GM18498 (cell line): ENCODE results near the gene CPN2.
A peak's percentile ranks its signal among the peaks of the same experiment; 100 is the strongest.

Source experiments
- ATAC-seq: cut with Tn5 transposase; IDR thresholded peaks from one replicate; pipeline ENCODE4 v1.9.1; 2021; ENCODE audit warnings: mild to moderate bottlenecking, moderate library complexity; ENCODE audit not compliant: unreplicated experiment

CPN2 gene, protein sequence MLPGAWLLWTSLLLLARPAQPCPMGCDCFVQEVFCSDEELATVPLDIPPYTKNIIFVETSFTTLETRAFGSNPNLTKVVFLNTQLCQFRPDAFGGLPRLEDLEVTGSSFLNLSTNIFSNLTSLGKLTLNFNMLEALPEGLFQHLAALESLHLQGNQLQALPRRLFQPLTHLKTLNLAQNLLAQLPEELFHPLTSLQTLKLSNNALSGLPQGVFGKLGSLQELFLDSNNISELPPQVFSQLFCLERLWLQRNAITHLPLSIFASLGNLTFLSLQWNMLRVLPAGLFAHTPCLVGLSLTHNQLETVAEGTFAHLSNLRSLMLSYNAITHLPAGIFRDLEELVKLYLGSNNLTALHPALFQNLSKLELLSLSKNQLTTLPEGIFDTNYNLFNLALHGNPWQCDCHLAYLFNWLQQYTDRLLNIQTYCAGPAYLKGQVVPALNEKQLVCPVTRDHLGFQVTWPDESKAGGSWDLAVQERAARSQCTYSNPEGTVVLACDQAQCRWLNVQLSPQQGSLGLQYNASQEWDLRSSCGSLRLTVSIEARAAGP

DNA sequence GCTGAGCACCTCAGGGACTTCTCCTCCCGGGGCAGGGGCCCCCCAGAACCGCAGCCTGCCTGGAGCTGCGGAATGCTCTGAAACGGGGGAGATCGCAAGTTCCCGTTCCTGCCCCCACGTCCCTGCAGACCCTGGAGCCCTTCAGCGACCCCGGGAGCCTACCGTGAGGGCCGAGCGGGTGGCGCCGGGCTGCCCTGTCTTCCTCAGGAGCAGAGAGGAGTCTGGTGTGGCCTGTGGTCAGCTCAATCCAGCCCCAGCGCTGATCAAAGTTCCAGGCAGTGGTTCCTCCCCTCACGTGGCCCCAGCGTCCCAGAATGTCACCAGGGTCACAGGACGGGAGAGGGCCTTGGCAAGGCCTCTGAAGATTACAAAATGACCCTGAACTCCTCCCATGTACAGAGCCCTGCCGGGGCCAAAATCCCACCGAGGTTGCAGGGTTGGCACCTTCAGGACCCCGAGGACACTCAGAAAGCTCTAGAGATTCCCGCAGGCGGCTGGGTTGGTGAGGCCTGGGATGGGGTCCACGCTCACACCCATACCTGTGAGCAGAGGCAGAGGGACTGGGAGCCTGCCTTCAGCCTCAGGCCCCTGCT lies at the start of gene CPN2:
Gene CPN2, minus strand, starts transcription at position 249 of the 593 bp plus-strand sequence. CDS start 8,626 bp downstream, outside the sequence.
- no peak for ATAC-seq

DNA sequence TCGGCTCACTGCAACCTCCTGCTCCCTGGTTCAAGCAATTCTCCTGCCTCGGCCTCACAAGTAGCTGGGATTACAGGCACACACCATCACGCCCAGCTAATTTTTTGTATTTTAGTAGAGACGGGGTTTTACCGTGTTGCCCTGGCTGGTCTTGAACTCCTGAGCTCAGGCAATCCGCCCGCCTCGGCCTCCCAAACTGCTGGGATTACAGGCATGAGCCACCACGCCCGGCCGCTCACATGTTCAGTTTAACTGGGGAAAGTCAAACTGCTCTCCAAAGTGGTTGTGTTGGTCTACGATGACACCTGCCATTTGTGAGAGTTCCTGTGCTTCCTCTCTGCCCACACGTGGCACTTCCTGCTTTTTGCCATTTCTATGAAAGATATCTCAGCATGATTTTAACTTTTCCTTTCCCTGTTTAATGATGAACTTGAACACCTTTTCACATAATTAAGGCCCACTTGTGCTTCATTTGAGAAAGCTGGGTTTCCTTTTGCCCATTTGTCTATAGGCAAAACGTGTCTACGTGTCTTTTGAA lies 48.8 kb upstream of the CPN2 start:
- ATAC-seq: no peak

DNA sequence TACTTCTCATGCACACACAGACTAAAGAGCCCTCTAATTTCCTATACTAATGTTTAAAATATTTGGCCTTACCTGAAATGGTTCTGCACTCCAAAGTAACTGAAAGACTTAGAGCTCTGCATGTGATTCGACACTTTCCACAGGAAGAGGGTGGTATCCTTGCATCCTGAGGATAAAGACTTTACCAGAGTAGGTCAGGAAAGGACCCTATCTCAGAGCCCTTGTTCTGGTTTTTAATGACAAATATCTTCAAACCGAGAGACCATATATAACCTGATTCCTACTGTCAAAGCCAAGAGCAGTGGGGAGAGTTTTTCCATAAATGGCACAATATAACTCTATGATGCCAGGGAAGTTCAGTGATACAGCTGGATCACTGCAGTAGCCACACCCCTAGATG lies 48.0 kb upstream of the CPN2 start, which contains the start of gene GP5:
Gene GP5, minus strand, starts transcription at position 101 of the 400 bp plus-strand sequence. CDS start 984 bp downstream, outside the sequence.
- ATAC-seq: no peak

DNA sequence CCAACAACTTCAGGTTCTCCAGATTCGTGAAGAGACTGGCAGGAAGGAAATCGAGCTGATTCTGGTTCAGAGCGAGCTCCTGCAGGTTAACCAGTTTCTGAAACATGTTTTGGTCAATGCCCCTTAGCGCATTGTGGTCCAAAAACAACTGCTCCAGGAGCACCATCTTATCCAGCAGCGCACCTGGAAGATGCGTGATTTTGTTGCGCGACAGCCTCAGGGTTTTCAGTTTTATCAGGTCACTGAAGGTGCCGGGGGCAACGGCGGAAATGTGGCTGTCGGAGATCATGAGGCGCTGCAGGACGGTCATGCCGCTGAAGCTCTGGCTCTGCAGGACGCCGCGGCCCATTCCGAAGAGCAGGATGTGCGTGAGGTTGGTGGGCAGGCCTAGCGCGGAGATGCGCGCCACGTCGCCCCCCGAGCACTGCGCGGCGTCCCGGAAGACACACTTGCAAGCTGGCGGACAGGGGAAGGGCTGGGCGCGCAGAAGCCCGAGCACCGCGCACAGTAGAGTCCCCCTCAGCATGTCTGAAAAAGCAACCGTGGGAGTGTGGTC lies 46.7 kb upstream of the CPN2 start:
- ATAC-seq: no peak

DNA sequence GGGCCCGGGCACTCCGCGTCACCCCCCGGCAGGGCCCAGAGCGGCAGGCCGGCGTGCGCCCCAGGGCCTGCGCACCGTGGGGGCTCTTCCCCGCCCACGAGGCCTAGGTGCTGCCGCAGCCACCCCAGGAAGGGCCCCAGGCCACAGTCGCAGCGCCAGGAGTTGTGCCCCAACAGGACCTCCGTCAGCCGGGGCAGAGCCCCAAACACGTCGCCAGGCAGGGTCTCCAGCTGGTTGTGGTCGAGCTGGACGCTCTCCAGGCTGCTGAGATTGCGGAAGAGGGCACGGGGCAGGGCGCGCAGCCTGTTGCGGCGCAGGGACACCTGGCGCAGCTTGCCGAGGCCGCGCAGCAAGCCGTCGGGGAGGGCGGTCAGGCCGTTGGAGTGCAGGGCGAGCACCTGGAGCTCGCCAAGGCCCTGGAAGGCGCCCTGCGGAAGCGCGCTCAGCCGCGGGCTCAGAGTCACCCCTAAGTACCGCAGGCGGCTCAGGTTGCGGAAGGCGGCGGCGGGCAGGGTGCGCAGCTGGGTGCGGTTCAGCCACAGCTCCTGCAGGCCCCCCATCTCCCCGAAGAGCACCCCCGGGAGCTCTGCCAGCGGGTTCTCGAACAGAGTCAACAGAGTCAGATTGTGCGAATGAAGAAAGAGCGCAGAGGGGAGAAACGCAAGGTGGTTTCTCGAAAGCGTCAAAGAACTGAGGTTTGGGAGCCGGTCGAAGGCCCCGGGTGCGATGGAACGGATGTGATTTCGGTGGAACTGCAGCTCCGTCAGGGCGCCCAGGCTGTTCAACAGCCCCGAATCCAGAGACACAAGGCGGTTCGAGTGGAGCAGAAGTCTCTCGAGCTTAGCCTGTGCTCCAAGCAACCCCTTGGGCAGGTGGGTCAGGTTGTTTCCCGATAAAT lies 46.0 kb upstream of the CPN2 start:
- peak; percentile 43 for ATAC-seq

DNA sequence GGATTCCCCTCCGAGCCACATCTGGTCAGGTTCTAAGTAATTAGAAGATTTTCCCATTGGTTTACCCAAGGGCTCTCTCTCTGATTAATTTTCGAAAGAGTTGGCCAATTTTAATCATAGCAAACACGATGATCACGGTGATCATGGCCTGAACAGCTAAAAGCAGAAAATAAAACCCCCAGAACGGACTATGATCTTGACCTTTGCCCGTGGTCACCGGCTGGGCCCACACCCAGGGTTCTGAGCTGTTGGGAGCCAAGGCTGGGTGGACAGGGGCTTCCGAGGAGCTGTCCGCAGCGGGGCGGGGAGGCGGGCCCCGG lies 45.4 kb upstream of the CPN2 start:
- ATAC-seq: no peak

DNA sequence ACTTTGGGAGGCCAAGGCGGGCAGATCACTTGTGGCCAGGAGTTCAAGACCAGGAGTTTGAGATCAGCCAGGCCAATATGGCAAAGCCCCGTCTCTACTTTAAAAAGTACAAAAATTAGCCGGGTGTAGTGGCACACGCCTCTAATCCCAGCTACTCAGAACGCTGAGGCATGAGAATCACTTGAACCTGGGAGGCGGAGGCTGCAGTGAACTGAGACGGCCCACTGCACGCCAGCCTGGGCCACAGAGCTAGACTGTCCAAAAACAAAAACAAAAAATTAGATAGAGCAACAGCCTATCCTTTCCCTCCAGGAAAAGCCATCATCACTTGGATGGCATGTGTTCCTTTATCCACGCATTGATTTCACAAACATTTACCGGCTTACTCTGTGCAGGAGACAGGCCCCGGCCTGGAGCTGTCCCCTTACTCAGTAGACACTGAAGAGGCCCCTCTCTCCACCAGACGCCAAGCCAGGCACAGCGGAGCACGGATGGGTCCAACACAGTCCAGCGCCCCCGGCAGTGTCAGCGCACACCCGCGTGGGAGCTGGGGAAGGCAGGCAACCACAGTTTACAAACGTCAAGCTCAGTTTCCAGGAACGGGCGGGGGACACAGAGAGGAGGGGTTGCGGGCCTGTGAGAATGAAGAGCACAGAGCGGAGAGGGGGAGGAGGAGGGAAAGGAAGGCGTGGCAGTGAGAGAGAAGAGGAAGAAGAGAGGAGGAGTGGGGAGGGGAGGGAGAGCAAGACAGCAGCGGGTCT lies 44.8 kb upstream of the CPN2 start:
- no peak for ATAC-seq

DNA sequence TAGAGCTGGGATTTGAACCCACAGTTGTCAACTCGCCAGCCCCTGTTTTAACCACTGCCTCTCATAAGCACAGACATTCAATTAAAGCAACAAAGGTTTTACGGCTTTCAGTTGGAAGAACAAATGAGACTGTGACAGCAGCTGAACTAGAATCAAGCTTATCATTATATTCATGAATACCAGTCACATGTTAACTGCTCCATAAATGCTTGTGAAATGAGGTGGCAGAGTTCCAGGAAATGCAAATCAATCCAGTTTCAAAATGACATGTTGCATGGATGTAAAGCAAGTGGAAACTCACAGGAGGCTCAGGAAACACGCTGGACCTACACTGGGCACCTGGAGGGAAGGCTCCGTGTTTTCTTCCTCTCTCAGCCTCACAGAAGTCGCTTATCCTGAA lies 44.1 kb upstream of the CPN2 start:
- no peak for ATAC-seq

DNA sequence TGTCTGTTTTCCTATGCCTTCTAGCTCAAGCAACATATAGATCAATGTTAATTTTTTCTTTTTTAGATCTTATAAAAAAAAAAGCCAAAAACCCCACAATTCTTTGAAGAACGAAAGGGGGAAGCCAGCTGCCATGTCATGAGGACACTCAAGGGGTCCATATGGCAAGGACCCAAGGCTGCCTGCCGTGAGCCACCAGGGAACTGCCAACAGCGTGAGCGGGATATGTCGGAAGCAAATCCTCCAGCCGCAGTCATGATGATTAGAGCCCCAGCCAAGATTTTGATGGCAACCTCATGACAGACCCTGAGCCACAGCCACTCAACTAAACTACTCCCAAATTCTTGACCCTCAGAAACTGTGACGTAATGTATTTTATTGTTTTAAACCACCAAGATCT lies 41.4 kb upstream of the CPN2 start:
- no peak for ATAC-seq

DNA sequence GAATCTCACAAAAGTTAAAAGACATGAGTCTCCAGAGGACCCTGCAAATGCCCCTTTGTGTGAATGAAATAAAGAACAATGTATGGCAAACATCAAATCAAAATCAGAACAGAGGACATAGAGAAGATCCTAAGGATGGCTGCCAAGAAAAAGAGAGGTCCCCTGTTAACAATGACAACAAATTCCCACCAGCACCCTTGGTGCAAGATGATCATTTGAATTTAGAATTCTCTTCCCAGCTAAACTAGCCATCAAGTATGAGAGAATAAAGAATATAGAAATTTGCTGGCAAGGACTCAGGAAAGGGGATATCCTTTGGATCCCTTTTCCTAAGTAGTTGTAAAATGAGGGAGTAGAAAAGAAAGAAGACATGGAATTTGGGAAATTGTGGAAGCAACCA lies 39.7 kb upstream of the CPN2 start:
- ATAC-seq: no peak

DNA sequence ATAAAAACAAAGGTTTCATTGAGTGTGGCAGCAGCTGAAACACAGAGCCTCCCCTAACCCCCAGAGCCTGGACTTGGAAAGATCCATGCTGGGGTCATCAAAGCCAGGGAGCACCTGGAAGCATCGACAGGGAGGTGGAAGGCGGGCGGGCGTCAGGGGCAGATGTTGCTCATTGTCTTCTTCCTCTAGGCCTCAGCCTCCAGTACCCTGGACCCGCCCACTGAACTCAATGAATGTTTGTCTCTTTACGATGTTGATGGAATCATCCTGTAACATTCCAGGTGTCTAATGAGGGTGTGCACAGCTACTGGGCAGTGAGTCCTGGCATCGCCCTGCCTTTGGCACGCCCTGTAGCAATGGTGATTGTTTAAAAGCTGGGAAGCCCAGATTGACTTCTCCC lies 38.1 kb upstream of the CPN2 start:
- ATAC-seq: no peak

DNA sequence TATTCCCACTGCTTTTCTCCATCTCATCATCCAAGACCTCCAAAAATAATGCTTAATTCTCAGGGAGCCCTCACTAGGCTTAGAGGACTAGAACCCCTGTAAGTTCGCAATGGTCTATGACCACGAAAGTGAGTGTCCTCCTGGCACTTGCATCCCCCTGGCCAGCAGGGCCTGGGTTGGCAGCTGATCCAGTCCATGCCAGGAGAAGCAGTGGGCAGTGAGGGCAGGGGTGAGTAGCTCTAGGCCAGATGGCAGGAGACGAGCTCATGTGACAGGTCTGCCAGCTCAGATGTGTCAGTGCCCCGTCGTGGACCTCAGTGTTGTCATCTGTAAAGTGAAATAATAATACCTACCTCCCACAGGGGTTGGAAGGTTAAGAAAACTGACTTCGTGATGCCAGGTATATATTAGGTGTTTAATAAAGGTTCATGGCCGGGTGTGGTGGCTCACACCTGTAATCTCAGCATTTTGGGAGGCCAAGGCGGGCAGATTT lies 36.8 kb upstream of the CPN2 start:
- no peak for ATAC-seq

DNA sequence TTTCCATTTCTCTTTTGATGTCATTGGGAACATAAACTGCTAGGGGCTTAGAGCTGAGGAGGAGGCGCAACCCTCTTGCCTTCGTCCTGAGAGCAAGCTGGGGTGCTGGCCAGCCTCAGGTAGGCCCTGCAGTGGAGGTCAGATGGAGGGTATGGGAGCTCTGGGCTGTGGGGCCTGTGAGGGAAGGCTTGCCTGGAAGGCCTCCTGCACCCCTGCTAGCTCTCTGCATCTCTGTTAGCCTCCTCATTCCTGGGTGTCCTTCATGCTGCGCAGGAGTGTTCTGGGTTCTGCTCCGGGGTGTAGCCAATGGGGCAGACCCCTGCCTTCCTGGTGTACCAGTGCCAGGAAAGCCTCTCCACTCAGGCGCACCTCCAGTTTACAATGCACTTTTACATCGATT lies 36.1 kb upstream of the CPN2 start:
- no peak for ATAC-seq

DNA sequence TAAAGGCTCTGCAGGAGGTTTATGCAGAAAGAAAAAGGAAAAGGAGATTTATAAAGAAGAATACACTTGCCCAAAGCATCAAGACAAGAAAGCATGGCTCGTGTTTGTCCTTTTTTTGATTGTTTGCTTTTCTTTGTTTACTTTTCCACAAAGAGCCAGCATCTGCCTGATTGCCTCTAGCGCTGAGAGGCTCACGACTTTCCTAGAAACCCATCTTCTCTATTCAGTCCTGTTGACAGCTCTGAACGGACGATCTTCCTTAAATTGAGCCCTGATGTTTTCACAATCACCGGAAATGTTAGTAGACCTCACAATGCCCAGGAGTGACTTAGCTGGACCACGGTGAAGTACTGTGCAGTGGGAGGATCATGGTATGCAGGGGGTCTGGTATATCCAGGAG lies 35.5 kb upstream of the CPN2 start:
- no peak for ATAC-seq

DNA sequence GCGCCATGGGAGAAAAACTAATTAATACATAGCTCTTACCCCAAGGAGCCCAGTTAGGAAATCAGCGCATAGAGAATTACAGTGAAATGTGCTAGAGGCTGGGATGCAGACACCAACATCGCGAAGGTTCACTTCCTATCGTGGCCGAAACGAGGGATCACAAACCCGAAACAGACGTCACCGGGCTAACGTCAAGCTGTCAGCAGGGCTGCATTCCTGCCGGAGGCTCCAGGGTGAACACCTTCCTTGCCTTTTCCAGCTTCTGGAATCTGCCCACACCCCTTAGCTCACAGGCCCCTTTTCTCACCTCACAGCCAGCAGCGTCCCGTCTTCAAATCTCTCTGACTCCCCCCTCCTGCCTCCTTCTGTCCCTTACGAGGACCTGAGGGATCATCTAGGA lies 34.9 kb upstream of the CPN2 start:
- ATAC-seq: no peak

DNA sequence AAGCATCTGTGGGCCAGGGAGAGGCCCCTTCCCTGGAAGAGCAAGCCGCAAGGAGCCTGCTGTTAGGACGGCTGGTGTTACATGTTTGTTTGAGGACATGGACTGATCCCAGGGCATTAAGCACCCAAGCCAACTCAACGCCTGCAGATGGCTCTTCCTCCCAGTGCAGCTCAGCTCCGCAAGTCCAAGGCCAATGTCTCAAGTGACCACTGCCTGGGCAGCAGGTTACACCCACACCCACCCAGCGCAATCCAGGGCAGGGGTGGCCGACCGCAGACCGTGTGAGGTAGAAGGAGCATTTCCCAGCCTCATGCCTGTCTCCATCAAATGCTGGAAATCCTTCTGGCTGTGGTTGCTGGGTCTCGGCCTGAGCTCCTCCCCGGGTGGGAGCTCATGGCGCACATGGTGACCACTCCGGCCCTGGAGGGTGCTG lies 33.5 kb upstream of the CPN2 start:
- no peak for ATAC-seq

DNA sequence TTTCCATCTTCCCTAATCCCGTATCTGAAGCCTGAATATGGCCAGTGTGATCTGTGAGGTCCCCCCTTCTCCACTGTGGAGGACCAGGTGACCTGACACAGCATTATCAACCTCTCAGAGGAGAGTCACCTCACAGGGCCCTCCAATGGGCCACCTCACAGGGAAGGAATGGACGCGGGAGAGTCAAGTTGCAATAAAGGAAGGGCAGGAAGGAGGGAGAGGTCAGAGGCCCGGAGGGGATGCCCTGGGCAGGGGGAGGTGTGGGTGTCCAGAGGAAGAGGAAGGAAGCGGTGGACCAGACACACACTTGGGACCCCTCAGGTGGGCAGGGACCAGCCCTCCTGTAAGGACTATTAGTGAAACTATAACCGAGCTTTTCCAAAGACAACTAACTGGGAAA lies 33.0 kb upstream of the CPN2 start:
- no peak for ATAC-seq

DNA sequence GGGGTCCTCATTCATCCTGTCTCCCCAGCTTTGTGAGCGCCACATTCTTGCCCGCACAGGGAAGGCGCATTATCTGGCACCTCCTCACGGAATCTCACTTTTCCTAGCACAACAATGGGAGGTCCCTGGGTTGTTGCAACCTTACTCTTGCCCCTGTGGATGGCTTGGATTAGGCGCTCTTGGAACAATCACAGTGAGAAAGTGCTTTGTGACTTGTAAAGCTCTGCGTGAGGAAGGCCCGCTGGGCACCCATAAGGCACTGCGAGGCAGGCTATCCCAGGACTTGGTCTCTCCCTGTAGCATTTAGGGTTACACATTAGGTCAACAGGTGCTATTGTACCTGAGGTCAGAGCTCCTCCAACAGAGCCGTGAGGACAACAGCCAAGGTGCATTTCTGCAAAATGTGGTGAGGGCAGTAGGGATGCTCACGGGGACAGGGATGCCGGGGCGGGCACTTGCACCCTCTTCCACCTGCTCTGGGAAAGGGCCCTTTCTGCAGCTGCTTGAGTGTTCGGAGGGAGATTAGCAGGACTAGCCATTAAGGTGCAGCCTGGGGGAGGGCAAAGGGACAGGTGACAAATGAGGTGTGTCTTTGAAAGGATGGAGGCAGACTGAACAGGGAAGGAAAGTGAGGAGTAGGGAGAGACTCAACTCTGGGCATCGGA lies 32.3 kb upstream of the CPN2 start:
- ATAC-seq: no peak

DNA sequence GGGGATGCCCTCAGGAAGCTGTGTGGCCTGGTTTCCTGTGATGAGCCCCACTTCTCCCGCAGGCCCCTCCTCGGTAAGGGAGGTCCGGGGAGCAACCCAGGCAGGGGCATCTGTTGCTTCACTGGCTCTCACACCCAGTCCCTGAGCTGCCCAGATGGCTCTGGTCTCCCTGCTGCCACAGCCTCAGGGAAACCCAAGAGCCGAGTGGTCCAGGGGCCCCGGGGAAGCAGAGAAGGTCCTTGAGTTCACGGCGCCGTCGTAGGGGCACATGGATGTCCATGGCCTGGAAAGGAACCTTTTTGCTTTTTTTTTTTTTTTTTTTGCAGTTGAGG lies 31.7 kb upstream of the CPN2 start:
- ATAC-seq: no peak
